CD14-positive monocyte (primary cell): Measurements from ENCODE around the gene ACBD6. TPM values are rescaled to one million over a fixed set of nuclear protein-coding genes. Genes with fewer than 3 reads are reported as not detected.

Experiments
- DNase-seq, 3 donors: peaks; one replicate each; pipeline ENCODE4 v3.0.0-alpha.2; 2011 to 2022
- H2AFZ ChIP-seq: 2 replicates; pipeline ENCODE4 v1.6.0; 2012; ENCODE audit warnings: mild to moderate bottlenecking, low read depth, low read length, inconsistent platforms; ENCODE audit not compliant: insufficient read depth, poor library complexity, severe bottlenecking
- H3K27ac ChIP-seq, 2 donors: 1 replicate in 1 of 2; 2 replicates in 1 of 2; pipeline ENCODE4 v1.5.1; 2012 to 2013; ENCODE audit warnings: low read length in 2 of 2, control low read depth in 1 of 2, inconsistent platforms in 1 of 2, low read depth in 1 of 2, mild to moderate bottlenecking in 1 of 2
- H3K27me3 ChIP-seq, 2 donors: one replicate each; pipeline versions ENCODE4 v1.6.0 to v1.6.1; 2011 to 2013; ENCODE audit warnings: low read length in 2 of 2; ENCODE audit not compliant: control insufficient read depth in 2 of 2, insufficient read depth in 2 of 2
- H3K36me3 ChIP-seq, 2 donors: replicated peaks in 1 of 2; 1 replicate in 1 of 2; 2 replicates in 1 of 2; pipeline versions ENCODE4 v1.5.1 to v1.6.1; 2012 to 2013; ENCODE audit warnings: low read length in 2 of 2, control low read depth in 1 of 2, inconsistent platforms in 1 of 2, mild to moderate bottlenecking in 1 of 2; ENCODE audit not compliant: insufficient read depth in 2 of 2, control insufficient read depth in 1 of 2
- H3K4me1 ChIP-seq, 2 donors: 1 replicate in 1 of 2; 2 replicates in 1 of 2; pipeline versions ENCODE4 v1.5.1 to v1.6.1; 2012 to 2013; ENCODE audit warnings: low read length in 2 of 2, control low read depth in 1 of 2, inconsistent platforms in 1 of 2, mild to moderate bottlenecking in 1 of 2, moderate library complexity in 1 of 2; ENCODE audit not compliant: insufficient read depth in 2 of 2, control insufficient read depth in 1 of 2
- H3K4me2 ChIP-seq: replicated peaks from 2 replicates; pipeline ENCODE3; 2012; ENCODE audit warnings: low read length, moderate library complexity, mild to moderate bottlenecking; ENCODE audit not compliant: poor library complexity, severe bottlenecking; ENCODE audit errors: extremely low read depth
- H3K4me3 ChIP-seq, 3 experiments: fragments of 200-600 bp in 1 of 3; sonication (generic) in 1 of 3; replicated peaks in 1 of 3; 1 replicate in 2 of 3; 2 replicates in 1 of 3; pipeline ENCODE4 v1.5.1; 2011 to 2013; ENCODE audit warnings: low read length in 3 of 3, mild to moderate bottlenecking in 3 of 3, control low read depth in 2 of 3, low read depth in 2 of 3, inconsistent platforms in 1 of 3, moderate library complexity in 1 of 3
- H3K79me2 ChIP-seq: 2 replicates; pipeline ENCODE4 v1.6.0; 2012; ENCODE audit warnings: mild to moderate bottlenecking, control low read depth, inconsistent platforms, low read length, moderate library complexity; ENCODE audit not compliant: insufficient read depth
- H3K9ac ChIP-seq: 2 replicates; pipeline ENCODE4 v1.6.0; 2017; ENCODE audit warnings: low read length, mild to moderate bottlenecking; ENCODE audit not compliant: insufficient read depth, poor library complexity, severe bottlenecking
- H3K9me3 ChIP-seq, 2 donors: replicated peaks in 1 of 2; 1 replicate in 1 of 2; 2 replicates in 1 of 2; pipeline versions ENCODE4 v1.5.1 to v1.6.1; 2012 to 2013; ENCODE audit warnings: low read length in 2 of 2, control low read depth in 1 of 2; ENCODE audit not compliant: control insufficient read depth in 1 of 2, insufficient read depth in 1 of 2
- H4K20me1 ChIP-seq: 2 replicates; pipeline ENCODE4 v1.6.0; 2012; ENCODE audit warnings: mild to moderate bottlenecking, low read length, control low read depth, moderate library complexity; ENCODE audit not compliant: insufficient read depth
- H3K27ac Mint-ChIP-seq, 7 donors: one replicate each; pipeline ENCODE4 v1.8.0; 2020; ENCODE audit warnings: mild to moderate bottlenecking in 7 of 7, mixed read lengths in 7 of 7, moderate library complexity in 6 of 7, inconsistent platforms in 2 of 7
- H3K27me3 Mint-ChIP-seq, 3 donors: one replicate each; pipeline ENCODE4 v1.8.0; 2021 to 2022; ENCODE audit warnings: low read depth in 3 of 3, mild to moderate bottlenecking in 3 of 3, mixed read lengths in 3 of 3, moderate library complexity in 3 of 3, inconsistent platforms in 1 of 3
- H3K36me3 Mint-ChIP-seq, 2 donors: one replicate each; pipeline ENCODE4 v1.8.0; 2020; ENCODE audit warnings: mixed read lengths in 2 of 2, inconsistent platforms in 1 of 2, mild to moderate bottlenecking in 1 of 2
- H3K4me1 Mint-ChIP-seq: one replicate; pipeline ENCODE4 v1.8.0; 2020; ENCODE audit warnings: mild to moderate bottlenecking, mixed read lengths
- H3K4me3 Mint-ChIP-seq, 2 donors: one replicate each; pipeline ENCODE4 v1.8.0; 2020; ENCODE audit warnings: mild to moderate bottlenecking in 2 of 2, mixed read lengths in 2 of 2, moderate library complexity in 1 of 2
- H3K9me3 Mint-ChIP-seq, 7 donors: one replicate each; pipeline ENCODE4 v1.8.0; 2020 to 2022; ENCODE audit warnings: mixed read lengths in 7 of 7, mild to moderate bottlenecking in 6 of 7, moderate library complexity in 6 of 7, inconsistent platforms in 2 of 7
- WGBS: methylation state at CpG from one replicate; pipeline ENCODE4 v1.1.5; 2013; ENCODE audit warnings: missing lambda C conversion rate; ENCODE audit not compliant: insufficient coverage; 5-methylcytosine and 5-hydroxymethylcytosine counted together
- intact Hi-C, 2 donors: fragments of 100-400 bp; cut with micrococcal nuclease; formaldehyde crosslinking; loops; one replicate each; pipeline versions ENCODE4 v1.15.0 to v1.15.1; 2023
- polyA plus RNA-seq, 3 donors: library from polyadenylated mRNA; depleted of rRNA in 1 of 3; unstranded in 2 of 3; stranded (reverse) in 1 of 3; fragments of 300-500 nt in 2 of 3; fragments of >200 nt in 1 of 3; fragmentation: Illumina TruSeq in 2 of 3; gene quantifications; 1 replicate in 2 of 3; 2 replicates in 1 of 3; pipeline ENCODE4 v1.2.3, GENCODE V29; 2012 to 2021
- TF ChIP-seq, protein P1 (sequence below): fragments of 200-600 bp; IDR thresholded peaks from one replicate; pipeline ENCODE4 v1.8.0; 2022; ENCODE audit warnings: antibody characterized with exemption, mild to moderate bottlenecking

ACBD6 gene
- polyA plus RNA-seq, 3 donors = 19.3 to 35.3 (median 19.7) TPM

DNA sequence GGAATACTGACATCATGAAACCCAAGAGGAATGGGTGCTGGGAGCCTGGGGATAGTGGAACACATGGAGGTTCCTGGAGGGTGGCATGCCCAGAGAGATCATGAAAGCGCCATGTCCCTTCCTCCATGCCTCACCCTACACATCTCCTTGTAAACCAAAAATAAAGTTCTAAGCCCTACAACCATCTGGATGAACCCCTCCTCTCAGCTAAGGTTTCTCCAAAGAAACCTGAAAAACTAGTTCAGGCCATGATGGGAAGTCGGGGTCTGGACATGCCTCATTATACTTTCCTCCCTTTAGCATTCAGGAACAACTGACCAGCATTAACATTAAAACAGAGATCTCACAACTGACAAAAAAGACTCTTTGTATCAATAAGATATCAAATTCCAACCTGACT is 68.5 kb downstream of the ACBD6 start:
- no peak overlapping the region for H3K4me2 ChIP-seq
- Mint-ChIP-seq H3K36me3 (peaks cover 23 to 26% of the 10 kb centered on the region in 2 donors), H3K4me3 (no peak overlapping the region), H3K4me1 (peaks cover 3% of the 10 kb centered on the region), H3K27ac (no peak overlapping the region), H3K9me3 (peaks cover 0 to 14% (median 5%) of the 10 kb centered on the region in 7 donors), H3K27me3 (peaks cover 0 to 3% (median 0%) of the 10 kb centered on the region in 3 donors)
- H4K20me1 ChIP-seq = no peaks in the 10 kb centered on the region
- H2AFZ ChIP-seq = no peak overlapping the region
- no peaks in the 10 kb centered on the region for H3K27me3 ChIP-seq
- 100% methylated on average over 1 of the region's 2 CpGs for WGBS
- no peaks in the 10 kb centered on the region for H3K9me3 ChIP-seq
- H3K4me1 ChIP-seq = peaks cover under 1 to 6% of the 10 kb centered on the region in 2 donors
- no peak overlapping the region for H3K4me3 ChIP-seq
- TF ChIP-seq, protein P1, sequence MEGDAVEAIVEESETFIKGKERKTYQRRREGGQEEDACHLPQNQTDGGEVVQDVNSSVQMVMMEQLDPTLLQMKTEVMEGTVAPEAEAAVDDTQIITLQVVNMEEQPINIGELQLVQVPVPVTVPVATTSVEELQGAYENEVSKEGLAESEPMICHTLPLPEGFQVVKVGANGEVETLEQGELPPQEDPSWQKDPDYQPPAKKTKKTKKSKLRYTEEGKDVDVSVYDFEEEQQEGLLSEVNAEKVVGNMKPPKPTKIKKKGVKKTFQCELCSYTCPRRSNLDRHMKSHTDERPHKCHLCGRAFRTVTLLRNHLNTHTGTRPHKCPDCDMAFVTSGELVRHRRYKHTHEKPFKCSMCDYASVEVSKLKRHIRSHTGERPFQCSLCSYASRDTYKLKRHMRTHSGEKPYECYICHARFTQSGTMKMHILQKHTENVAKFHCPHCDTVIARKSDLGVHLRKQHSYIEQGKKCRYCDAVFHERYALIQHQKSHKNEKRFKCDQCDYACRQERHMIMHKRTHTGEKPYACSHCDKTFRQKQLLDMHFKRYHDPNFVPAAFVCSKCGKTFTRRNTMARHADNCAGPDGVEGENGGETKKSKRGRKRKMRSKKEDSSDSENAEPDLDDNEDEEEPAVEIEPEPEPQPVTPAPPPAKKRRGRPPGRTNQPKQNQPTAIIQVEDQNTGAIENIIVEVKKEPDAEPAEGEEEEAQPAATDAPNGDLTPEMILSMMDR = no peak
- no peak overlapping the region for H3K27ac ChIP-seq
- H3K36me3 ChIP-seq = no peaks in the 10 kb centered on the region
- intact Hi-C loops = no loop called here
- peaks cover 5% of the 10 kb centered on the region for H3K79me2 ChIP-seq
- no peak for DNase-seq
- H3K9ac ChIP-seq = no peak overlapping the region

DNA sequence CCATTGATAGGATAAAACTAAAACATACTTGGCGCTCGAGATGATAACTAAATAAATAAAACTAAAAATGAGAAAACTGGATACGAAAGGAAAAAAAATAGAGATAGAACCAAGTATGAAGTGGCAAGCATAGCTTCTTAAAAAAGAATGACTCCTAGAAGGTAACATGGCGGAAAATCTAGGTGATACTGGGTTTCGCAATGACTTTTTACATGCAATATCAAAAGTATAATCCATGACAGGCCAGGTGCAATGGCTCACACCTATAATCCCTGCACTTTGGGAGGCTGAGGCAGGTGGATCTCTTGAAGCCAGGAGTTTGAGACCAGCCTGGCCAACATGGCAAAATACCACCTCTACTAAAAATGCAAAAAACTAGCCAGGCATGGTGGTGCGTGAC is 70.7 kb downstream of the ACBD6 start:
- no peaks in the 10 kb centered on the region for H3K9me3 ChIP-seq
- H3K9ac ChIP-seq = no peak overlapping the region
- no peaks in the 10 kb centered on the region for H3K36me3 ChIP-seq
- H3K79me2 ChIP-seq = peaks cover 5% of the 10 kb centered on the region
- Mint-ChIP-seq H3K27me3 (peaks cover 0 to 3% (median 0%) of the 10 kb centered on the region in 3 donors), H3K9me3 (peaks cover 0 to 11% (median 5%) of the 10 kb centered on the region in 7 donors), H3K27ac (no peak overlapping the region), H3K4me1 (peaks cover 10% of the 10 kb centered on the region), H3K4me3 (no peak overlapping the region), H3K36me3 (peaks cover 22% of the 10 kb centered on the region in 2 donors)
- peaks cover 6 to 13% of the 10 kb centered on the region in 2 donors for H3K4me1 ChIP-seq
- TF ChIP-seq, protein P1 = no peak
- no peaks in the 10 kb centered on the region for H4K20me1 ChIP-seq
- WGBS = 100% methylated on average over 2 of the region's 6 CpGs
- no peaks in the 10 kb centered on the region for H3K27me3 ChIP-seq
- H3K4me3 ChIP-seq = no peak overlapping the region
- H2AFZ ChIP-seq = no peak overlapping the region
- no peak for DNase-seq
- H3K4me2 ChIP-seq = no peak overlapping the region
- intact Hi-C loops = no loop called here
- no peak overlapping the region for H3K27ac ChIP-seq
